Adrenal gland (tissue), 12 donors: ENCODE data around the gene RGS6. TPM values are rescaled to one million over a fixed set of nuclear protein-coding genes. Genes with fewer than 3 reads are reported as not detected.

Experiments
- DNase-seq, 7 donors: peaks; one replicate each; pipeline ENCODE4 v3.0.0-alpha.2; 2019 to 2020
- H3K27ac ChIP-seq, 5 donors: fragments of 200-600 bp; sonication (generic) in 4 of 5; 1 replicate in 3 of 5; 2 replicates in 2 of 5; pipeline versions ENCODE4 v1.5.1 to v1.8.0; 2016 to 2020; ENCODE audit warnings: mild to moderate bottlenecking in 1 of 5
- H3K27me3 ChIP-seq: fragments of 200-600 bp; 2 replicates; pipeline ENCODE4 v1.8.0; 2021
- H3K36me3 ChIP-seq, 2 donors: fragments of 200-600 bp; replicated peaks in 1 of 2; 1 replicate in 1 of 2; 2 replicates in 1 of 2; pipeline versions ENCODE4 v1.5.1 to v1.8.0; 2018 to 2022
- H3K4me1 ChIP-seq, 2 donors: fragments of 200-600 bp; replicated peaks in 1 of 2; 1 replicate in 1 of 2; 2 replicates in 1 of 2; pipeline versions ENCODE4 v1.5.1 to v1.8.0; 2018 to 2021
- H3K4me3 ChIP-seq, 4 donors: fragments of 200-600 bp; sonication (generic) in 3 of 4; one replicate each; pipeline ENCODE4 v1.5.1; 2016 to 2018
- H3K9me3 ChIP-seq, 3 donors: fragments of 200-600 bp; sonication (generic) in 1 of 3; replicated peaks in 1 of 3; 1 replicate in 2 of 3; 2 replicates in 1 of 3; pipeline versions ENCODE4 v1.5.1 to v1.8.0; 2016 to 2021
- CTCF ChIP-seq, 6 experiments: fragments of 450-650 bp in 4 of 6; fragments of 200-600 bp in 2 of 6; sonication (generic) in 1 of 6; IDR thresholded peaks; 1 replicate in 5 of 6; 2 replicates in 1 of 6; pipeline versions ENCODE4 v1.5.1 to v1.8.0; 2016 to 2021; ENCODE audit warnings: antibody characterized with exemption in 6 of 6, mild to moderate bottlenecking in 2 of 6, moderate library complexity in 1 of 6
- POLR2A ChIP-seq, 2 donors: fragments of 450-650 bp; IDR thresholded peaks; one replicate each; pipeline ENCODE4 v1.6.1; 2017; ENCODE audit warnings: antibody characterized with exemption in 2 of 2, mild to moderate bottlenecking in 2 of 2, moderate library complexity in 1 of 2
- WGBS, 4 donors: extraction: QIAGEN DNeasy Blood & Tissue Kit in 2 of 4; methylation state at CpG; one replicate each; pipeline versions ENCODE4 v1.1.5 to v1.1.7; 2013 to 2017; 5-methylcytosine and 5-hydroxymethylcytosine counted together
- intact Hi-C, 2 donors: fragments of 100-400 bp; cut with DNase I; formaldehyde crosslinking; loops; one replicate each; pipeline versions ENCODE4 v1.14.1 to v1.15.0; 2022 to 2023
- polyA plus RNA-seq, 3 donors: library from polyadenylated mRNA; stranded (reverse); fragments of 200-250 nt in 2 of 3; fragments of 350-450 nt in 1 of 3; fragmentation: Illumina TruSeq in 1 of 3; extraction: RNeasy Lipid Tissue Mini Kit (QIAGEN cat#74804) in 1 of 3; gene quantifications; one replicate each; pipeline ENCODE4 v1.2.3, GENCODE V29; 2013 to 2014
- total RNA-seq, 9 donors: library from RNA; depleted of rRNA in 4 of 9; stranded (reverse); fragments of >200 nt in 4 of 9; fragments of 120-200 nt in 1 of 9; fragmentation: NEBNext Ultra II Directional in 1 of 9; extraction: Animal tissue kit (Norgen Biotek cat#: 25700) in 1 of 9; gene quantifications; one replicate each; pipeline versions ENCODE4 v1.1.0 to v1.2.4, GENCODE V29; 2013 to 2023
- donor health status: healthy with polysubstance abuse.
- donor health status: Bipolar disorder and iron deficiency.
- donor health status: DM: yes; HTN: yes; CAD: no.
- donor health status: DM: no; HTN: no; CAD: no.
- donor health status: DM: no; HTN: no; CAD: no.
- donor health status: DM: yes; HTN: yes; CAD: no.

The RGS6 gene
- total and polyA plus RNA-seq, 12 donors, result 0.06 to 4.3 (median 0.41) TPM; not detected in 1

GRCh38 chr14:72314808-72315435 is 382.7 kb downstream of the RGS6 start:
- no peak overlapping the region for H3K4me3 ChIP-seq
- no peak for TF ChIP-seq POLR2A (IDR thresholded peaks at IDR 0.05)
- no peak for TF ChIP-seq CTCF (IDR thresholded peaks at IDR 0.05)
- 60 to 68% (median 65%) methylated on average over 9 of the region's 9 CpGs for WGBS, 4 donors
- intact Hi-C loops, result no loop called here
- no peak for DNase-seq
- H3K27me3 ChIP-seq, result no peaks in the 10 kb centered on the region
- no peaks in the 10 kb centered on the region for H3K9me3 ChIP-seq
- H3K4me1 ChIP-seq, result no peaks in the 10 kb centered on the region
- no peaks in the 10 kb centered on the region for H3K36me3 ChIP-seq
- H3K27ac ChIP-seq, result no peak overlapping the region

GRCh38 chr14:72315714-72316113 is 383.5 kb downstream of the RGS6 start:
- Histone ChIP-seq H3K27me3 (peaks cover 5% of the 10 kb centered on the region), H3K9me3 (no peaks in the 10 kb centered on the region), H3K27ac (no peak overlapping the region), H3K4me3 (no peak overlapping the region), H3K4me1 (no peaks in the 10 kb centered on the region), H3K36me3 (no peaks in the 10 kb centered on the region)
- no peak for TF ChIP-seq POLR2A (IDR thresholded peaks at IDR 0.05)
- no peak for TF ChIP-seq CTCF (IDR thresholded peaks at IDR 0.05)
- DNase-seq, result no peak
- intact Hi-C loops, result no loop called here
- WGBS, 4 donors, result 78 to 89% (median 88%) methylated on average over 1 of the region's 1 CpG

GRCh38 chr14:72318648-72319047 is 386.4 kb downstream of the RGS6 start:
- no peak for DNase-seq
- Histone ChIP-seq H3K4me1 (no peaks in the 10 kb centered on the region), H3K27ac (no peak overlapping the region), H3K36me3 (no peaks in the 10 kb centered on the region), H3K27me3 (peaks cover 5% of the 10 kb centered on the region), H3K4me3 (no peak overlapping the region), H3K9me3 (no peaks in the 10 kb centered on the region)
- intact Hi-C loops, result no loop called here
- WGBS, 4 donors, result 69 to 83% (median 73%) methylated on average over 4 of the region's 4 CpGs
- TF ChIP-seq CTCF (IDR thresholded peaks at IDR 0.05) (no peak), POLR2A (IDR thresholded peaks at IDR 0.05) (no peak)

- intact Hi-C loops, result no loop called here
These were observed 399.8 kb downstream of the RGS6 start for GRCh38 chr14:72332046-72332445.

More at GRCh38 chr14:72332046-72332445, 399.8 kb downstream of the RGS6 start:
- 11 to 32% (median 16%) methylated on average over 3 to 6 of the region's 6 CpGs for WGBS, 4 donors
- Histone ChIP-seq H3K27ac (no peak overlapping the region), H3K4me1 (peaks cover 0 to 7% of the 10 kb centered on the region in 2 donors), H3K27me3 (no peaks in the 10 kb centered on the region), H3K36me3 (no peaks in the 10 kb centered on the region), H3K4me3 (no peak overlapping the region), H3K9me3 (no peaks in the 10 kb centered on the region)
- DNase-seq, result peak in 6 of 7 donors; percentile 14 to 60 (median 30)
- TF ChIP-seq POLR2A (IDR thresholded peaks at IDR 0.05), result no peak
- TF ChIP-seq CTCF (IDR thresholded peaks at IDR 0.05), result no peak
